ENCODE results near the gene CTSD.

Gene CTSD

DNA sequence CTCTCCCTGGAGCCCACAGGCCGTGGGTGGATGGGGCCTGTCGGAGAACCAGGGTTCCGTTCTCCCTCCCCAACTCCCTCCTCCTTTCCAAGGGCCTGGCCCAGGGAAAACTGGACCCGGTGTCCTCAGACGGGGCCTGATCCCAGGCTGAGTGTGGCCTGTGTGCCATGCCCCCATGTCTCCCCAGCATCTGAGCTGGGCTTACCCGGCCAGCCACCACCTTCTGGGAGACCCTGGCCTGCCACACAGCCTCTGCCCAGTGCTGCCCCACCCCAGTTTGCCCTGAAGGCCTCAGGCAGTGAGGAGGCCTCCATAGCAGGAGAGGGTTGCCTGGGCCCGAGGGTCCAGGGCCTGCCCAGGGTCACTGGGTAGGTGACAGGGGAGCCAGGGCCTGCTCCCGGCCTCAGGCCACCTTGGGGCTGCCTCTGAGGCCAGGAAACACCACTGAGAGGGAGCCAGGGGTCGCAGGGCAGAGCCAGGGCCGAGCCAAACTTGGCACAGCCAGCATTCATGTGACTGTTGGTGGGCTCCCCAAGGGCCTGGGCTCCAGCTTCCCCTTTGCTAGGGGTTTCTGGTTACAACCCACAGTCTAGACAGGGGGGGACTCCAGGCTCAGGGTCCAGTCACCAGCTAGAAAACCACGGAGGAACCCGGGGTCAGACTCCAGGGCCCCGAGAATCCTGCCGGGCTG lies 12.7 kb downstream of the CTSD start:
- no peak overlapping the region for H3K27ac ChIP-seq

GRCh38 chr11:1750481-1750839 lies 13.3 kb downstream of the CTSD start, which contains the start of gene IFITM10:
IFITM10 (minus strand) TSS chr11:1750595; CDS start chr11:1750442, 153 bp downstream.
- TF ChIP-seq ZFX (IDR thresholded peaks at IDR 0.05; ENCODE audit: borderline replicate concordance) (no peak), CTCF (IDR thresholded peaks at IDR 0.05) (no peak)
- H3K27ac ChIP-seq = no peak within 1 kb of the TSS

More for the DNA sequence above, 12.7 kb downstream of the CTSD start:
- TF ChIP-seq CTCF (IDR thresholded peaks at IDR 0.05) = no peak

- TF ChIP-seq CTCF (IDR thresholded peaks at IDR 0.05) = no peak
- no peak for TF ChIP-seq ZFX (IDR thresholded peaks at IDR 0.05; ENCODE audit: borderline replicate concordance)
- no peak overlapping the region for H3K27ac ChIP-seq
Observed at GRCh38 chr11:1749395-1750351, 14.1 kb downstream of the CTSD start.

DNA sequence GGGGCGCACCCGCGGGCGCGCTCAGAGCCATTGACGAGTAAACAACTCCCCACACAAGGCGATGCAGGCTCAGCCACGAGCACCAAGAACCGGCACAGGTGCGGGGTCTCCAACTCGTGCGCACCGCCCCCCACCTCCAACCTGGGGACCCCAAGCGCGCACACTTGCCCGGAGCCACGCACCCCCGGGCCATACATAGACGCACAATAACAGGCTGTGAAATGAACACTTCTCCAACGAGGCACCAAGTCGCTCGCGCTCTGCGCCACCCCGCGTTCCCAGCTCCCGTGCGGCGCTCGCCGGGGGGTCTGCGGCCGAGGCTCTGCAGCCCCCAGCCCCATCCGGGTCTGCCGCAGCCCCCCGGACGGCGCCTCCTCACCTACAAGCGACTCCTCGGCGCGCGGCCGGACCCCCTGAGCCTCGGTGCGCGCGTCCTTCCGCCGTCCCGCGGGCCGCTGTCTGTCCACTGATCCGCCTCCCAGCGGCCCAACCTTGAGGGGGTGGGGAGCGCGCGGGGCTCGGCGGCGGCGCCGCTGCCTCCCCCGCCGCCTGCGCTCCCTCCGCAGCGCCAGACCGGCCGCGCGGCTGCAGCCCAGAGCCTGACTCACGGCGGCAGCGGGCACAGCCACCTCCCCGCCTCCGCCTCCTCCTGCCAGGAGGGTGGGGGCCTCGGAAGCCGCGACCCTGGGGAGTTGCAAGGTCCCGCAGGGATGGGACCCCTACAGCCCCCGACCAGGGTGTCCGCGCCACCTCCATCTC lies 14.9 kb downstream of the CTSD start:
- TF ChIP-seq ZFX (IDR thresholded peaks at IDR 0.05; ENCODE audit: borderline replicate concordance) (no peak), CTCF (IDR thresholded peaks at IDR 0.05) (no peak)
- no peak overlapping the region for H3K27ac ChIP-seq

- no peak for TF ChIP-seq CTCF (IDR thresholded peaks at IDR 0.05)
- no peak for TF ChIP-seq ZFX (IDR thresholded peaks at IDR 0.05; ENCODE audit: borderline replicate concordance)
- H3K27ac ChIP-seq = no peak overlapping the region
Observed at GRCh38 chr11:1747753-1748635, 15.7 kb downstream of the CTSD start.

- TF ChIP-seq CTCF (IDR thresholded peaks at IDR 0.05) = no peak
- TF ChIP-seq ZFX (IDR thresholded peaks at IDR 0.05; ENCODE audit: borderline replicate concordance) = no peak
- H3K27ac ChIP-seq = no peak overlapping the region
Observed at GRCh38 chr11:1746956-1747752, 16.6 kb downstream of the CTSD start.
